HCT116 (cell line): ENCODE data around the gene ACVR1. TPM values are rescaled to one million over a fixed set of nuclear protein-coding genes. Genes with fewer than 3 reads are reported as not detected.

ENCODE experiments used
- ATAC-seq: fragments of 200-7000 bp; cut with Tn5 transposase; 2 replicates; pipeline ENCODE4 v1.9.1; 2020; ENCODE audit warnings: mild to moderate bottlenecking, moderate library complexity
- BruUV-seq: library from RNA; stranded (reverse); fragments of 400-500 nt; replicated peaks from 2 replicates; lab custom pipeline; 2021; lab: Mats Ljungman, UMichigan
- CTCF ChIA-PET: fragments of 300-600 bp; sonication (Branson Sonifier 250); formaldehyde crosslinking; loops from one replicate; lab custom pipeline; 2021; ENCODE audit warnings: antibody characterized with exemption; lab: Charles Lee
- POLR2A ChIA-PET: fragments of 300-600, 350-600 bp; sonication (Branson Sonifier 250); formaldehyde crosslinking; loops from one replicate; lab custom pipeline; 2021; ENCODE audit warnings: antibody characterized with exemption; lab: Charles Lee
- RAD21 ChIA-PET, 2 experiments: fragments of 300-600 bp; sonication (Branson Sonifier 250); formaldehyde crosslinking; loops; one replicate each; lab custom pipeline; 2023; ENCODE audit warnings: low total read pairs in 2 of 2; ENCODE audit not compliant: uncharacterized antibody in 2 of 2, unreplicated experiment in 2 of 2, low non-redundant PET in 1 of 2; lab: Charles Lee
- DNase-seq: peaks from one replicate; pipeline ENCODE4 v3.0.0-alpha.2; 2010; ENCODE audit warnings: low read depth, low spot score
- H2AFZ ChIP-seq: fragments of 200-600 bp; shearing (Covaris generic), sonication (generic); 2 replicates; pipeline ENCODE4 v1.6.1; 2017; ENCODE audit warnings: low read depth, mixed run types, mixed read lengths, antibody characterized with exemption, low read length; ENCODE audit not compliant: poor library complexity, severe bottlenecking
- H3K27ac ChIP-seq: 2 replicates; pipeline ENCODE4 v1.5.1; 2012; ENCODE audit warnings: low read depth, low read length
- H3K27me3 ChIP-seq: fragments of 200-600 bp; sonication (generic); 2 replicates; pipeline ENCODE4 v1.6.1; 2016; ENCODE audit warnings: mixed run types, low read length, mixed read lengths; ENCODE audit not compliant: insufficient read depth
- H3K36me3 ChIP-seq, 2 experiments: fragments of 200-500 bp in 1 of 2; fragments of 200-600 bp in 1 of 2; sonication (Bioruptor generic) in 1 of 2; sonication (generic) in 1 of 2; 2 replicates each; pipeline versions ENCODE4 v1.5.1 to v1.6.1; 2014 to 2016; ENCODE audit warnings: low read length in 2 of 2, inconsistent platforms in 1 of 2, mixed read lengths in 1 of 2, mixed run types in 1 of 2; ENCODE audit not compliant: insufficient read depth in 2 of 2, control insufficient read depth in 1 of 2
- H3K4me1 ChIP-seq, 2 experiments: fragments of 200-600 bp in 1 of 2; sonication (generic) in 1 of 2; 2 replicates each; pipeline versions ENCODE4 v1.5.1 to v1.6.1; 2012 to 2017; ENCODE audit warnings: low read length in 2 of 2, inconsistent platforms in 1 of 2, mild to moderate bottlenecking in 1 of 2, mixed read lengths in 1 of 2, mixed run types in 1 of 2, moderate library complexity in 1 of 2; ENCODE audit not compliant: insufficient read depth in 2 of 2, control insufficient read depth in 1 of 2
- H3K4me2 ChIP-seq: fragments of 200-600 bp; sonication (generic); 2 replicates; pipeline ENCODE4 v1.6.1; 2017; ENCODE audit warnings: mixed run types, low read length, mixed read lengths
- H3K4me3 ChIP-seq, 2 experiments: fragments of 200-600 bp in 1 of 2; sonication (generic) in 1 of 2; replicated peaks in 1 of 2; 2 replicates each; pipeline ENCODE4 v1.5.1; 2011 to 2016; ENCODE audit warnings: low read length in 2 of 2, control low read depth in 1 of 2, low read depth in 1 of 2, mild to moderate bottlenecking in 1 of 2, mixed read lengths in 1 of 2, mixed run types in 1 of 2
- H3K79me2 ChIP-seq: fragments of 200-600 bp; sonication (generic); 2 replicates; pipeline ENCODE4 v1.6.1; 2017; ENCODE audit warnings: mild to moderate bottlenecking, mixed run types, low read length, moderate library complexity, mixed read lengths; ENCODE audit not compliant: insufficient read depth
- H3K9ac ChIP-seq: fragments of 200-600 bp; sonication (generic); 2 replicates; pipeline ENCODE4 v1.6.1; 2016; ENCODE audit warnings: low read length, mixed read lengths
- H3K9me2 ChIP-seq: fragments of 200-600 bp; sonication (generic), shearing (Covaris generic); 2 replicates; pipeline ENCODE4 v1.6.1; 2017; ENCODE audit warnings: mixed run types, mild to moderate bottlenecking, moderate library complexity; ENCODE audit not compliant: insufficient read depth
- H3K9me3 ChIP-seq, 2 experiments: fragments of 200-500 bp in 1 of 2; fragments of 200-600 bp in 1 of 2; sonication (Bioruptor generic) in 1 of 2; sonication (generic) in 1 of 2; 2 replicates each; pipeline ENCODE4 v1.6.1; 2014 to 2017; ENCODE audit warnings: low read length in 2 of 2, mixed read lengths in 2 of 2, inconsistent platforms in 1 of 2, low read depth in 1 of 2, mild to moderate bottlenecking in 1 of 2, mixed run types in 1 of 2, moderate library complexity in 1 of 2; ENCODE audit not compliant: control insufficient read depth in 1 of 2, insufficient read depth in 1 of 2
- H4K20me1 ChIP-seq: fragments of 200-600 bp; sonication (generic), shearing (Covaris generic); 2 replicates; pipeline ENCODE4 v1.6.1; 2017; ENCODE audit warnings: mixed run types, mild to moderate bottlenecking, moderate library complexity; ENCODE audit not compliant: insufficient read depth
- ATF3 ChIP-seq: IDR thresholded peaks from 2 replicates; pipeline ENCODE4 v1.6.1; 2012
- CBX3 ChIP-seq: IDR thresholded peaks from 2 replicates; pipeline ENCODE4 v1.6.1; 2012; ENCODE audit warnings: low read depth
- CEBPB ChIP-seq: IDR thresholded peaks from 2 replicates; pipeline ENCODE4 v1.6.1; 2012; ENCODE audit warnings: low read depth
- CTCF ChIP-seq, 3 experiments: fragments of 200-600 bp in 1 of 3; sonication (generic) in 1 of 3; IDR thresholded peaks in 2 of 3; conservative IDR thresholded peaks in 1 of 3; 2 replicates each; pipeline ENCODE4 v1.5.1; 2012 to 2017; ENCODE audit warnings: low read depth in 2 of 3, low read length in 2 of 3, antibody characterized with exemption in 1 of 3, borderline replicate concordance in 1 of 3, control low read depth in 1 of 3, mild to moderate bottlenecking in 1 of 3, mixed read lengths in 1 of 3, mixed run types in 1 of 3, moderate library complexity in 1 of 3; ENCODE audit not compliant: insufficient read depth in 1 of 3
- EGR1 ChIP-seq: IDR thresholded peaks from 2 replicates; pipeline ENCODE4 v1.6.1; 2012; ENCODE audit warnings: low read depth
- ELF1 ChIP-seq: IDR thresholded peaks from 2 replicates; pipeline ENCODE4 v1.6.1; 2012; ENCODE audit warnings: low read depth, borderline replicate concordance
- FOSL1 ChIP-seq: IDR thresholded peaks from 2 replicates; pipeline ENCODE4 v1.6.1; 2012; ENCODE audit warnings: low read depth
- JUND ChIP-seq: IDR thresholded peaks from 2 replicates; pipeline ENCODE4 v1.6.1; 2012
- MAX ChIP-seq: IDR thresholded peaks from 2 replicates; pipeline ENCODE4 v1.6.1; 2012
- POLR2A ChIP-seq: IDR thresholded peaks from 2 replicates; pipeline ENCODE4 v1.7.0; 2011; ENCODE audit warnings: borderline replicate concordance; ENCODE audit not compliant: insufficient read depth, insufficient read length; ENCODE audit errors: extremely low read depth
- POLR2AphosphoS5 ChIP-seq: IDR thresholded peaks from 2 replicates; pipeline ENCODE4 v1.6.1; 2011; ENCODE audit warnings: mild to moderate bottlenecking, low read depth, low read length, moderate library complexity
- RAD21 ChIP-seq: IDR thresholded peaks from 2 replicates; pipeline ENCODE4 v1.6.1; 2012; ENCODE audit warnings: low read depth, mild to moderate bottlenecking
- SIN3A ChIP-seq: IDR thresholded peaks from 2 replicates; pipeline ENCODE4 v1.6.1; 2012; ENCODE audit warnings: low read depth
- SP1 ChIP-seq: IDR thresholded peaks from 2 replicates; pipeline ENCODE4 v1.6.1; 2012; ENCODE audit warnings: low read depth
- SRF ChIP-seq: IDR thresholded peaks from 2 replicates; pipeline ENCODE4 v1.6.1; 2012; ENCODE audit warnings: low read depth
- TCF7L2 ChIP-seq: IDR thresholded peaks from 2 replicates; pipeline ENCODE4 v1.7.0; 2011; ENCODE audit warnings: borderline replicate concordance, inconsistent platforms; ENCODE audit not compliant: insufficient read depth, insufficient read length; ENCODE audit errors: extremely low read depth
- YY1 ChIP-seq: IDR thresholded peaks from 2 replicates; pipeline ENCODE4 v1.6.1; 2011; ENCODE audit warnings: low read length, low read depth, moderate library complexity, mild to moderate bottlenecking; ENCODE audit not compliant: insufficient replicate concordance; ENCODE audit errors: extremely low read depth
- ZFX ChIP-seq: fragments of 450-650 bp; IDR thresholded peaks from 2 replicates; pipeline ENCODE4 v1.6.1; 2017
- ZNF274 ChIP-seq: fragments of 200-500 bp; sonication (Bioruptor generic); IDR thresholded peaks from 2 replicates; pipeline ENCODE4 v1.6.1; 2014; ENCODE audit warnings: mild to moderate bottlenecking, low read depth, low read length, inconsistent platforms
- intact Hi-C: fragments of 100-400 bp; cut with micrococcal nuclease; formaldehyde crosslinking; loops from 2 replicates; pipeline ENCODE4 v1.10.0; 2022
- total RNA-seq: library from RNA; stranded (reverse); gene quantifications from one replicate; pipeline ENCODE4 v1.2.1, GENCODE V29; 2021; ENCODE audit not compliant: unreplicated experiment

Gene ACVR1
- total RNA-seq, 1 experiment from 2014 or later, result 16.9 TPM

- no peak for TF ChIP-seq CTCF (IDR thresholded peaks at IDR 0.05 in 2 of 3, conservative IDR thresholded peaks at IDR 0.05 in 1 of 3; ENCODE audit: borderline replicate concordance in 1 of 3, insufficient read depth in 1 of 3, low read depth in 2 of 3, low read length in 2 of 3)
- no peak for TF ChIP-seq SIN3A
- TF ChIP-seq MAX, result no peak
- no peak for TF ChIP-seq ZFX
- no peak for TF ChIP-seq POLR2A
- TF ChIP-seq POLR2AphosphoS5, result no peak
- TF ChIP-seq SRF, result no peak
- TF ChIP-seq CEBPB, result no peak
- no peak for TF ChIP-seq RAD21
- TF ChIP-seq, all 23 proteins: peak for 0
Measured at GRCh38 chr2:157864857-157865430, 11.2 kb downstream of the ACVR1 start (continued).

- DNase-seq, result no peak
- no peak overlapping the region for H3K9ac ChIP-seq
- TF ChIP-seq POLR2AphosphoS5 (no peak), SP1 (no peak), ZFX (no peak), EGR1 (no peak), JUND (no peak), FOSL1 (no peak), TCF7L2 (no peak), YY1 (no peak), ZNF274 (no peak), CBX3 (no peak), ELF1 (no peak), ATF3 (no peak), POLR2A (no peak), CTCF (IDR thresholded peaks at IDR 0.05 in 2 of 3, conservative IDR thresholded peaks at IDR 0.05 in 1 of 3; ENCODE audit: borderline replicate concordance in 1 of 3, insufficient read depth in 1 of 3, low read depth in 2 of 3, low read length in 2 of 3) (no peak), RAD21 (no peak)
- TF ChIP-seq, all 23 proteins: peak for 0
- intact Hi-C loops, result no loop called here
- Histone ChIP-seq H3K27me3 (no peaks in the 10 kb centered on the region), H3K27ac (no peak overlapping the region), H3K36me3 (no peaks in the 10 kb centered on the region), H3K4me2 (no peak overlapping the region), H3K79me2 (no peaks in the 10 kb centered on the region), H3K9me2 (no peaks in the 10 kb centered on the region), H2AFZ (no peak overlapping the region), H3K9me3 (no peaks in the 10 kb centered on the region), H4K20me1 (no peaks in the 10 kb centered on the region), H3K4me3 (no peak overlapping the region), H3K4me1 (peaks cover 0 to 14% of the 10 kb centered on the region in 2 experiments; a peak in 2 of 4 replicates)
- RAD21 ChIA-PET, result no interaction called here
- BruUV-seq, result no TSS peak
- CTCF ChIA-PET, result no interaction called here
- POLR2A ChIA-PET, result no interaction called here
- ATAC-seq, result no peak
Measured at GRCh38 chr2:157858846-157859245, 17.3 kb downstream of the ACVR1 start.
